Endothelial cell of umbilical vein (primary cell): ENCODE data around the gene EFNA2. TPM values are rescaled to one million over a fixed set of nuclear protein-coding genes. Genes with fewer than 3 reads are reported as not detected.

Source experiments
- BruUV-seq: library from RNA; stranded (reverse); fragments of 400-500 nt; replicated peaks from 2 replicates; lab custom pipeline; 2021; lab: Mats Ljungman, UMichigan
- CTCF ChIA-PET: fragments of 300-600, 350-600 bp; sonication (Branson Sonifier 250); formaldehyde crosslinking; loops from one replicate; lab custom pipeline; 2021; ENCODE audit warnings: antibody characterized with exemption, inconsistent platforms; lab: Charles Lee
- POLR2A ChIA-PET: fragments of 300-600, 350-600 bp; sonication (Branson Sonifier 250); formaldehyde crosslinking; loops from one replicate; lab custom pipeline; 2021; ENCODE audit warnings: antibody characterized with exemption, inconsistent platforms; lab: Charles Lee
- DNase-seq: peaks from one replicate; pipeline ENCODE4 v3.0.0-alpha.2; 2011; ENCODE audit warnings: low read depth, low spot score
- FAIRE-seq: peaks from 2 replicates; lab custom pipeline; 2011; peaks lifted over from hg19 to GRCh38; lab: Jason Lieb, UNC
- H2AFZ ChIP-seq: 2 replicates; pipeline ENCODE4 v1.6.0; 2012; ENCODE audit warnings: low read depth, low read length, control low read depth, inconsistent platforms
- H3K27ac ChIP-seq: 2 replicates; pipeline ENCODE4 v1.5.1; 2011; ENCODE audit warnings: low read depth, mild to moderate bottlenecking, control low read depth, low read length, moderate library complexity; ENCODE audit not compliant: insufficient read depth
- H3K27me3 ChIP-seq, 2 experiments: 2 replicates each; pipeline versions ENCODE4 v1.6.0 to v1.6.1; 2011; ENCODE audit warnings: low read length in 2 of 2, mixed read lengths in 1 of 2; ENCODE audit not compliant: control insufficient read depth in 2 of 2, insufficient read depth in 2 of 2
- H3K36me3 ChIP-seq, 2 experiments: 2 replicates in 1 of 2; 3 replicates in 1 of 2; pipeline ENCODE4 v1.5.1; 2011; ENCODE audit warnings: low read length in 2 of 2, mild to moderate bottlenecking in 1 of 2, moderate library complexity in 1 of 2; ENCODE audit not compliant: control insufficient read depth in 2 of 2, insufficient read depth in 2 of 2; ENCODE audit errors: extremely low read depth in 1 of 2
- H3K4me1 ChIP-seq: 3 replicates; pipeline ENCODE4 v1.5.1; 2011; ENCODE audit warnings: mild to moderate bottlenecking, low read length; ENCODE audit not compliant: control insufficient read depth, insufficient read depth; ENCODE audit errors: extremely low read depth
- H3K4me2 ChIP-seq: 2 replicates; pipeline ENCODE4 v1.6.1; 2011; ENCODE audit warnings: low read length, control low read depth, mixed read lengths; ENCODE audit not compliant: insufficient read depth
- H3K4me3 ChIP-seq, 3 experiments: fragments of 200-600 bp in 1 of 3; sonication (generic), shearing (Covaris generic) in 1 of 3; replicated peaks in 1 of 3; 2 replicates each; pipeline ENCODE4 v1.5.1; 2011 to 2016; ENCODE audit warnings: control low read depth in 3 of 3, low read length in 3 of 3, mild to moderate bottlenecking in 2 of 3, inconsistent platforms in 1 of 3, low read depth in 1 of 3, moderate library complexity in 1 of 3; ENCODE audit not compliant: insufficient read depth in 1 of 3
- H3K79me2 ChIP-seq: 2 replicates; pipeline ENCODE4 v1.6.0; 2012; ENCODE audit warnings: low read length, inconsistent platforms; ENCODE audit not compliant: control insufficient read depth, insufficient read depth
- H3K9ac ChIP-seq: replicated peaks from 2 replicates; pipeline ENCODE3; 2011; ENCODE audit warnings: low read length, control low read depth; ENCODE audit not compliant: insufficient read depth; ENCODE audit errors: extremely low read depth
- H3K9me1 ChIP-seq: replicated peaks from 3 replicates; pipeline ENCODE4 v1.6.0; 2011; ENCODE audit warnings: mild to moderate bottlenecking, low read length; ENCODE audit not compliant: control insufficient read depth, insufficient read depth; ENCODE audit errors: extremely low read depth
- H3K9me3 ChIP-seq: replicated peaks from 2 replicates; pipeline ENCODE4 v1.5.1; 2012; ENCODE audit warnings: low read length, inconsistent platforms; ENCODE audit not compliant: control insufficient read depth, insufficient read depth
- H4K20me1 ChIP-seq: replicated peaks from 2 replicates; pipeline ENCODE3; 2011; ENCODE audit warnings: mild to moderate bottlenecking, low read length; ENCODE audit not compliant: control insufficient read depth, insufficient read depth; ENCODE audit errors: extremely low read depth
- CTCF ChIP-seq, 2 donors: IDR thresholded peaks; 1 replicate in 1 of 2; 2 replicates in 1 of 2; pipeline ENCODE4 v1.5.1; 2011; ENCODE audit warnings: low read length in 2 of 2, mild to moderate bottlenecking in 2 of 2, moderate library complexity in 2 of 2, control low read depth in 1 of 2, inconsistent platforms in 1 of 2, low read depth in 1 of 2; ENCODE audit not compliant: insufficient read depth in 1 of 2; ENCODE audit errors: extremely low read depth in 1 of 2
- EZH2 ChIP-seq: IDR thresholded peaks from 2 replicates; pipeline ENCODE4 v1.6.1; 2012; ENCODE audit warnings: borderline replicate concordance, low read depth, mild to moderate bottlenecking, moderate library complexity, low read length, inconsistent platforms; ENCODE audit not compliant: severe bottlenecking
- FOS ChIP-seq: IDR thresholded peaks from 2 replicates; pipeline ENCODE4 v1.6.1; 2011; ENCODE audit warnings: mild to moderate bottlenecking, low read length, moderate library complexity, borderline replicate concordance; ENCODE audit not compliant: insufficient read depth
- GATA2 ChIP-seq: IDR thresholded peaks from 2 replicates; pipeline ENCODE4 v1.7.0; 2011; ENCODE audit warnings: low read depth, mild to moderate bottlenecking, moderate library complexity, mixed read lengths, low read length; ENCODE audit not compliant: insufficient read length, insufficient read depth
- JUN ChIP-seq: IDR thresholded peaks from 2 replicates; pipeline ENCODE4 v1.6.1; 2011; ENCODE audit warnings: borderline replicate concordance, low read depth; ENCODE audit not compliant: insufficient read length, insufficient read depth
- MAX ChIP-seq: IDR thresholded peaks from 2 replicates; pipeline ENCODE4 v1.6.1; 2011; ENCODE audit not compliant: insufficient read depth, insufficient read length
- MYC ChIP-seq: IDR thresholded peaks from one replicate; pipeline ENCODE4 v1.6.1; 2011; ENCODE audit warnings: mild to moderate bottlenecking, low read depth, low read length
- POLR2A ChIP-seq: IDR thresholded peaks from 2 replicates; pipeline ENCODE4 v1.6.1; 2012; ENCODE audit warnings: low read depth, mild to moderate bottlenecking, control low read depth, low read length
- POLR2AphosphoS5 ChIP-seq: IDR thresholded peaks from 2 replicates; pipeline ENCODE4 v1.6.1; 2012; ENCODE audit warnings: low read depth, mild to moderate bottlenecking, control low read depth, low read length, moderate library complexity; ENCODE audit not compliant: insufficient read depth
- dilution Hi-C: fragments of 300-500 bp; cut with MboI; formaldehyde crosslinking; loops from one replicate; pipeline ENCODE4 v1.15.0; 2019; ENCODE audit warnings: low sequenced_read_pairs; ENCODE audit not compliant: extremely low pct_ligation_motif_present
- intact Hi-C: fragments of 100-400 bp; cut with micrococcal nuclease; formaldehyde crosslinking; loops from one replicate; pipeline ENCODE4 v1.10.0; 2022
- polyA plus RNA-seq, 4 experiments: library from polyadenylated mRNA; depleted of rRNA in 3 of 4; stranded (reverse) in 3 of 4; unstranded in 1 of 4; fragments of >200 nt; gene quantifications; 2 replicates each; pipeline versions ENCODE4 v1.2.1 to v1.2.3, GENCODE V29; 2011 to 2012; ENCODE audit warnings: missing spikeins in 1 of 4
- total RNA-seq: library from RNA; stranded (reverse); gene quantifications from 2 replicates; pipeline ENCODE4 v1.2.3, GENCODE V29; 2021

EFNA2 gene
- total and polyA plus RNA-seq, 2 donors (not counting 3 experiments of a cell fraction or from before 2014, with no cell fraction given), result 0.52 to 1.1 TPM

GRCh38 chr19:1288226-1288612 lies 2.5 kb downstream of the EFNA2 start:
- intact Hi-C loops, result no loop called here
- POLR2A ChIA-PET, result no interaction called here

More at GRCh38 chr19:1288226-1288612, 2.5 kb downstream of the EFNA2 start:
- dilution Hi-C loops, result no loop called here
- Histone ChIP-seq H3K9me1 (no peaks in the 10 kb centered on the region), H3K9ac (no peak overlapping the region), H3K36me3 (no peaks in the 10 kb centered on the region), H3K4me2 (no peak overlapping the region), H2AFZ (no peak overlapping the region), H3K4me1 (no peaks in the 10 kb centered on the region), H4K20me1 (no peaks in the 10 kb centered on the region), H3K27me3 (peaks cover 8 to 20% of the 10 kb centered on the region in 2 experiments), H3K4me3 (no peak overlapping the region), H3K9me3 (no peaks in the 10 kb centered on the region), H3K79me2 (no peaks in the 10 kb centered on the region), H3K27ac (no peak overlapping the region)
- CTCF ChIA-PET, result no interaction called here
- DNase-seq (no peak), FAIRE-seq (no peak)
- BruUV-seq, result no TSS peak
- no peak for TF ChIP-seq EZH2
- no peak for TF ChIP-seq POLR2AphosphoS5
- TF ChIP-seq MYC, result no peak
- no peak for TF ChIP-seq GATA2
- TF ChIP-seq FOS, result no peak
- TF ChIP-seq JUN, result no peak
- no peak for TF ChIP-seq MAX
- TF ChIP-seq CTCF (IDR thresholded peaks at IDR 0.05; ENCODE audit: extremely low read depth in 1 of 2, insufficient read depth in 1 of 2, low read depth in 1 of 2, low read length in 2 of 2), result no peak
- TF ChIP-seq POLR2A, result no peak
